Fibroblast of lung (primary cell): ENCODE data around the gene TMEM151B. TPM values are rescaled to one million over a fixed set of nuclear protein-coding genes. Genes with fewer than 3 reads are reported as not detected.

Experiments
- DNase-seq, 2 donors: peaks; one replicate each; pipeline versions ENCODE4 v3.0.0 to v3.0.0-alpha.2; 2010; ENCODE audit warnings: low read depth in 2 of 2
- H2AFZ ChIP-seq: 2 replicates; pipeline ENCODE4 v1.5.1; 2012; ENCODE audit warnings: low read length, control low read depth, inconsistent platforms
- H3K27ac ChIP-seq: 2 replicates; pipeline ENCODE4 v1.5.1; 2011; ENCODE audit warnings: low read length, control low read depth; ENCODE audit not compliant: insufficient read depth
- H3K27me3 ChIP-seq: 2 replicates; pipeline ENCODE4 v1.5.1; 2011; ENCODE audit warnings: mild to moderate bottlenecking, low read length; ENCODE audit not compliant: control insufficient read depth, insufficient read depth
- H3K36me3 ChIP-seq: 2 replicates; pipeline ENCODE4 v1.5.1; 2011; ENCODE audit warnings: low read length; ENCODE audit not compliant: control insufficient read depth, insufficient read depth
- H3K4me1 ChIP-seq: 2 replicates; pipeline ENCODE4 v1.5.1; 2011; ENCODE audit warnings: low read length; ENCODE audit not compliant: control insufficient read depth, insufficient read depth; ENCODE audit errors: extremely low read depth
- H3K4me2 ChIP-seq: 2 replicates; pipeline ENCODE4 v1.5.1; 2011; ENCODE audit warnings: low read length, control low read depth; ENCODE audit not compliant: insufficient read depth; ENCODE audit errors: extremely low read depth
- H3K4me3 ChIP-seq, 4 experiments: fragments of 200-600 bp in 1 of 4; sonication (generic) in 1 of 4; replicated peaks in 1 of 4; 2 replicates each; pipeline ENCODE4 v1.5.1; 2011 to 2016; ENCODE audit warnings: low read length in 4 of 4, low read depth in 3 of 4, mild to moderate bottlenecking in 3 of 4, control low read depth in 2 of 4, inconsistent platforms in 1 of 4, mixed read lengths in 1 of 4; ENCODE audit not compliant: insufficient read depth in 1 of 4; ENCODE audit errors: control extremely low read depth in 1 of 4
- H3K79me2 ChIP-seq: 2 replicates; pipeline ENCODE4 v1.5.1; 2012; ENCODE audit warnings: mild to moderate bottlenecking, low read length, inconsistent platforms; ENCODE audit not compliant: control insufficient read depth, insufficient read depth
- H3K9ac ChIP-seq: 2 replicates; pipeline ENCODE4 v1.5.1; 2011; ENCODE audit warnings: mild to moderate bottlenecking, low read length, control low read depth; ENCODE audit not compliant: insufficient read depth
- H3K9me3 ChIP-seq: 2 replicates; pipeline ENCODE4 v1.5.1; 2012; ENCODE audit warnings: low read depth, low read length; ENCODE audit not compliant: control insufficient read depth, insufficient read depth
- H4K20me1 ChIP-seq: 2 replicates; pipeline ENCODE4 v1.5.1; 2011; ENCODE audit warnings: low read length; ENCODE audit not compliant: control insufficient read depth, insufficient read depth; ENCODE audit errors: extremely low read depth
- CTCF ChIP-seq, 2 donors: IDR thresholded peaks in 1 of 2; conservative IDR thresholded peaks in 1 of 2; 1 replicate in 1 of 2; 2 replicates in 1 of 2; pipeline ENCODE4 v1.5.1; 2011 to 2012; ENCODE audit warnings: low read length in 2 of 2, control low read depth in 1 of 2, inconsistent platforms in 1 of 2, low read depth in 1 of 2, mild to moderate bottlenecking in 1 of 2
- EZH2 ChIP-seq: IDR thresholded peaks from 2 replicates; pipeline ENCODE4 v1.5.1; 2012; ENCODE audit warnings: low read length, control low read depth, mild to moderate bottlenecking; ENCODE audit errors: missing control alignments
- polyA plus RNA-seq, 2 donors: library from polyadenylated mRNA; depleted of rRNA in 1 of 2; stranded (reverse) in 1 of 2; unstranded in 1 of 2; fragments of >200 nt; gene quantifications; 2 replicates each; pipeline ENCODE4 v1.2.1, GENCODE V29; 2011 to 2012; ENCODE audit warnings: missing spikeins in 1 of 2
- total RNA-seq: library from RNA; depleted of rRNA; stranded (reverse); fragments of >200 nt; gene quantifications from 2 replicates; pipeline ENCODE4 v1.2.1, GENCODE V29; 2014

The TMEM151B gene
- total and polyA plus RNA-seq, 2 donors (not counting 1 experiment from before 2014, with no cell fraction given), result under 0.01 TPM; not detected in 1

GRCh38 chr6:44278774-44279697 lies 8.8 kb downstream of the TMEM151B start:
- Histone ChIP-seq H3K36me3 (no peaks in the 10 kb centered on the region), H3K27ac (no peak overlapping the region), H3K79me2 (no peaks in the 10 kb centered on the region), H4K20me1 (no peaks in the 10 kb centered on the region), H3K4me1 (no peaks in the 10 kb centered on the region), H3K9ac (no peak overlapping the region), H2AFZ (no peak overlapping the region), H3K27me3 (peaks cover 32% of the 10 kb centered on the region), H3K4me2 (no peak overlapping the region), H3K4me3 (no peak overlapping the region), H3K9me3 (no peaks in the 10 kb centered on the region)
- DNase-seq, result no peak
- TF ChIP-seq CTCF (conservative IDR thresholded peaks at IDR 0.05 in 1 of 2, IDR thresholded peaks at IDR 0.05 in 1 of 2; ENCODE audit: low read depth in 1 of 2, low read length in 2 of 2) (no peak), EZH2 (no peak)

DNA sequence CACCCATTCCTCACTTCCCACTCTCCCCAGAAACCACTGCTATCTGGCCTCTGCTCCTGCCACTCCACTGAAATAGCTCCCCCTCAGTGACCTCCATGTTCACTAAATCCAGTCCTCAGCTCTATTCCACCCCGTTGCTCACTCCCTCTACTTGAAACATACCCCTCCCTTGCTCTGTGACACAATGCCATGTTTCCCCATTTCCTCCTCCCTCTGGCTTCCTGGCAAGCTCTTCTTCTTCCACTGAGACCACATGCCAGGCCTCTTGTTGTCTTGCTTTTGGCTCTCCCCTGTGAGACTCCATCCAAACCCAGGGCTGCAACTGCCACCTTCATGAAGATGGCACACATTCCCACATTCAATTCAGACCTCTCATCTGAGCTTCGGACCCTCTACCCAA lies 13.9 kb downstream of the TMEM151B start:
- Histone ChIP-seq H3K4me3 (no peak overlapping the region), H4K20me1 (no peaks in the 10 kb centered on the region), H3K27me3 (peaks cover 19% of the 10 kb centered on the region), H3K79me2 (no peaks in the 10 kb centered on the region), H3K27ac (no peak overlapping the region), H2AFZ (no peak overlapping the region), H3K4me1 (no peaks in the 10 kb centered on the region), H3K4me2 (no peak overlapping the region), H3K9ac (no peak overlapping the region), H3K9me3 (no peaks in the 10 kb centered on the region), H3K36me3 (no peaks in the 10 kb centered on the region)
- TF ChIP-seq EZH2 (no peak), CTCF (conservative IDR thresholded peaks at IDR 0.05 in 1 of 2, IDR thresholded peaks at IDR 0.05 in 1 of 2; ENCODE audit: low read depth in 1 of 2, low read length in 2 of 2) (no peak)
- no peak for DNase-seq

- Histone ChIP-seq H3K4me1 (no peaks in the 10 kb centered on the region), H2AFZ (no peak overlapping the region), H3K4me2 (no peak overlapping the region), H3K27me3 (peaks cover 25% of the 10 kb centered on the region), H3K36me3 (no peaks in the 10 kb centered on the region), H3K4me3 (no peak overlapping the region), H4K20me1 (no peaks in the 10 kb centered on the region), H3K9ac (no peak overlapping the region), H3K27ac (no peak overlapping the region), H3K79me2 (no peaks in the 10 kb centered on the region), H3K9me3 (no peaks in the 10 kb centered on the region)
- TF ChIP-seq CTCF (conservative IDR thresholded peaks at IDR 0.05 in 1 of 2, IDR thresholded peaks at IDR 0.05 in 1 of 2; ENCODE audit: low read depth in 1 of 2, low read length in 2 of 2) (no peak), EZH2 (no peak)
- DNase-seq, result no peak
Observed at GRCh38 chr6:44284867-44285266, 14.6 kb downstream of the TMEM151B start.
